ENCODE data around the gene CDK1.

GRCh38 chr10:60823324-60823723 is 45.0 kb downstream of the CDK1 start:
- no peak for TF ChIP-seq FOXP2 (optimal IDR thresholded peaks at IDR 0.05; ENCODE audit: control extremely low read depth, extremely low read length, insufficient read depth)
- no peak for TF ChIP-seq POLR2AphosphoS5 (IDR thresholded peaks at IDR 0.05; ENCODE audit: borderline replicate concordance, low read depth, low read length)

Data from SK-N-MC (cell line).